WTC11 (cell line): ENCODE measurements around the gene CLEC16A.

ENCODE experiments used
- ATF2 ChIP-seq: sonication (generic); formaldehyde crosslinking; IDR thresholded peaks from 2 replicates; pipeline ENCODE4 v1.8.1; 2022; ENCODE audit warnings: low read depth, missing genetic modification reagents, borderline replicate concordance
- CTCF ChIP-seq: fragments of 200-600 bp; IDR thresholded peaks from 2 replicates; pipeline ENCODE4 v1.8.0; 2022; ENCODE audit warnings: antibody characterized with exemption
- FOXJ3 ChIP-seq: sonication (generic); formaldehyde crosslinking; IDR thresholded peaks from 2 replicates; pipeline ENCODE4 v1.9.0; 2021; ENCODE audit warnings: missing genetic modification reagents, mild to moderate bottlenecking, borderline replicate concordance
- JUN ChIP-seq: sonication (generic); formaldehyde crosslinking; IDR thresholded peaks from 2 replicates; pipeline ENCODE4 v1.8.0; 2023; ENCODE audit warnings: mild to moderate bottlenecking, missing genetic modification reagents
- NR3C1 ChIP-seq: sonication (generic); formaldehyde crosslinking; conservative IDR thresholded peaks from 2 replicates; pipeline ENCODE4 v1.8.1; 2023; ENCODE audit warnings: low read depth, mild to moderate bottlenecking, missing genetic modification reagents
- ZNF532 ChIP-seq: fragments of 250-450 bp; sonication (Bioruptor Pico); IDR thresholded peaks from 2 replicates; pipeline ENCODE4 v1.9.0; 2021; ENCODE audit warnings: mild to moderate bottlenecking, borderline replicate concordance

GRCh38 chr16:10896723-10897122 lies 47.6 kb upstream of the CLEC16A start:
- no peak for TF ChIP-seq FOXJ3
- TF ChIP-seq CTCF, result no peak
- no peak for TF ChIP-seq ZNF532 (CRISPR knock-in tag)
- no peak for TF ChIP-seq ATF2
- no peak for TF ChIP-seq NR3C1 (CRISPR knock-in tag)
- no peak for TF ChIP-seq JUN (CRISPR knock-in tag)
